RWPE2 (cell line): ENCODE measurements around the gene ZNF215.

Experiments
- ATAC-seq: fragments of 200-7000 bp; cut with Tn5 transposase; 3 replicates; pipeline ENCODE4 v1.9.1; 2021; ENCODE audit warnings: low read depth
- DNase-seq: peaks from one replicate; pipeline ENCODE4 v3.0.0-alpha.2; 2020; ENCODE audit warnings: low spot score
- H3K27ac ChIP-seq: fragments of 450-650 bp; 2 replicates; pipeline ENCODE4 v1.5.1; 2017; ENCODE audit warnings: mild to moderate bottlenecking; ENCODE audit not compliant: poor library complexity, severe bottlenecking
- H3K27me3 ChIP-seq: fragments of 250-450 bp; sonication (Bioruptor Pico); 2 replicates; pipeline ENCODE4 v1.5.1; 2021; ENCODE audit warnings: mild to moderate bottlenecking, moderate library complexity; ENCODE audit not compliant: insufficient read depth, poor library complexity, severe bottlenecking
- H3K36me3 ChIP-seq: fragments of 250-450 bp; sonication (Bioruptor Pico); 2 replicates; pipeline ENCODE4 v1.5.1; 2020; ENCODE audit warnings: low read depth, mild to moderate bottlenecking, moderate library complexity
- H3K4me1 ChIP-seq: fragments of 250-450 bp; sonication (Bioruptor Pico); 2 replicates; pipeline ENCODE4 v1.5.1; 2021; ENCODE audit warnings: mild to moderate bottlenecking, moderate library complexity; ENCODE audit not compliant: insufficient read depth, poor library complexity, severe bottlenecking
- H3K4me3 ChIP-seq: fragments of 250-450 bp; sonication (Bioruptor Pico); 2 replicates; pipeline ENCODE4 v1.5.1; 2021; ENCODE audit warnings: mild to moderate bottlenecking, moderate library complexity; ENCODE audit not compliant: severe bottlenecking
- H3K9me3 ChIP-seq: fragments of 250-450 bp; sonication (Bioruptor Pico); 2 replicates; pipeline ENCODE4 v1.5.1; 2021; ENCODE audit warnings: mild to moderate bottlenecking, moderate library complexity; ENCODE audit not compliant: severe bottlenecking
- CTCF ChIP-seq: fragments of 450-650 bp; IDR thresholded peaks from one replicate; pipeline ENCODE4 v1.5.1; 2017; ENCODE audit warnings: mild to moderate bottlenecking, moderate library complexity; ENCODE audit not compliant: poor library complexity, severe bottlenecking

Gene ZNF215

GRCh38 chr11:6920702-6921101, 5.5 kb upstream of the ZNF215 start, which contains the start of gene OR2D3:
Gene OR2D3, plus strand, starts transcription at chr11:6921002. Its CDS starts 0 bp downstream, at chr11:6921002.
- Histone ChIP-seq H3K27me3 (no peaks in the 10 kb centered on the region), H3K36me3 (no peaks in the 10 kb centered on the region), H3K4me1 (no peaks in the 10 kb centered on the region), H3K9me3 (no peaks in the 10 kb centered on the region), H3K4me3 (no peak within 1 kb of the TSS), H3K27ac (no peak within 1 kb of the TSS)
- no peak for TF ChIP-seq CTCF
- no peak for DNase-seq
- ATAC-seq, result no peak

GRCh38 chr11:6925007-6925577, 1.1 kb upstream of the ZNF215 start:
- Histone ChIP-seq H3K27ac (no peak overlapping the region), H3K4me3 (no peak overlapping the region), H3K27me3 (no peaks in the 10 kb centered on the region), H3K4me1 (peaks cover 11% of the 10 kb centered on the region), H3K36me3 (peaks cover 13% of the 10 kb centered on the region), H3K9me3 (no peaks in the 10 kb centered on the region)
- ATAC-seq (no peak), DNase-seq (no peak)
- no peak for TF ChIP-seq CTCF

- peak overlapping the region; percentile 54 for H3K4me3 ChIP-seq
- H3K4me1 ChIP-seq, result peaks cover 11% of the 10 kb centered on the region
- no peak for TF ChIP-seq CTCF
- H3K27me3 ChIP-seq, result no peaks in the 10 kb centered on the region
- H3K9me3 ChIP-seq, result no peaks in the 10 kb centered on the region
- no peak for ATAC-seq
- peaks cover 19% of the 10 kb centered on the region for H3K36me3 ChIP-seq
- peak overlapping the region; percentile 33 for H3K27ac ChIP-seq
- DNase-seq, result no peak
These were observed 504 bp upstream of the ZNF215 start for GRCh38 chr11:6925636-6926207.

GRCh38 chr11:6927030-6927617, 898 bp downstream of the ZNF215 start:
- TF ChIP-seq CTCF, result no peak
- Histone ChIP-seq H3K4me1 (peaks cover 11% of the 10 kb centered on the region), H3K9me3 (no peaks in the 10 kb centered on the region), H3K4me3 (peak overlapping the region; percentile 54), H3K27me3 (no peaks in the 10 kb centered on the region), H3K27ac (peak overlapping the region; percentile 33), H3K36me3 (peaks cover 24% of the 10 kb centered on the region)
- DNase-seq (no peak), ATAC-seq (peak; percentile 52; the same call in 2 of the 3 replicates)

- no peak for DNase-seq
- H3K4me3 ChIP-seq, result no peak overlapping the region
- no peak for ATAC-seq
- H3K27ac ChIP-seq, result no peak overlapping the region
- peaks cover 35% of the 10 kb centered on the region for H3K36me3 ChIP-seq
- TF ChIP-seq CTCF, result no peak
- H3K4me1 ChIP-seq, result peaks cover 11% of the 10 kb centered on the region
- no peaks in the 10 kb centered on the region for H3K27me3 ChIP-seq
- H3K9me3 ChIP-seq, result no peaks in the 10 kb centered on the region
These were observed 2.7 kb downstream of the ZNF215 start for GRCh38 chr11:6928916-6929315.
